IMR-90 (cell line): ENCODE results near the gene ZCWPW1. TPM values are rescaled to one million over a fixed set of nuclear protein-coding genes. Genes with fewer than 3 reads are reported as not detected.
"Not testable (repeated sequence)": the region's sequence is repeated elsewhere in the genome, so short reads cannot be mapped to it uniquely, and the experiment has no call there.

Source experiments
- ATAC-seq: fragments of 200-7000 bp; cut with Tn5 transposase; 2 replicates; pipeline ENCODE4 v1.9.1; 2020; ENCODE audit warnings: low read depth, mild to moderate bottlenecking, moderate library complexity
- BruUV-seq: library from RNA; stranded (reverse); fragments of 400-500 nt; replicated peaks from 2 replicates; lab custom pipeline; 2021; lab: Mats Ljungman, UMichigan
- CTCF ChIA-PET: fragments of 300-600 bp; formaldehyde crosslinking; extraction: SDS; loops from one replicate; lab custom pipeline; 2021; ENCODE audit warnings: antibody characterized with exemption; lab: Yijun Ruan, JAX
- POLR2A ChIA-PET: fragments of 300-600 bp; sonication (Branson Sonifier 250); formaldehyde crosslinking; loops from one replicate; lab custom pipeline; 2022; ENCODE audit warnings: antibody characterized with exemption; ENCODE audit not compliant: unreplicated experiment; lab: Charles Lee
- DNase-seq: peaks from one replicate; pipeline ENCODE4 v3.0.0; 2013
- H2AFZ ChIP-seq: replicated peaks from 2 replicates; pipeline ENCODE3; 2013; ENCODE audit warnings: low read length, mild to moderate bottlenecking; ENCODE audit not compliant: poor library complexity
- H2AK5ac ChIP-seq: 2 replicates; pipeline ENCODE4 v1.6.1; 2013; ENCODE audit warnings: low read depth, low read length, inconsistent platforms
- H2AK9ac ChIP-seq: replicated peaks from 2 replicates; pipeline ENCODE3; 2013; ENCODE audit warnings: mild to moderate bottlenecking, low read depth, low read length, moderate library complexity; ENCODE audit not compliant: poor library complexity
- H2BK120ac ChIP-seq: 2 replicates; pipeline ENCODE4 v1.6.1; 2013; ENCODE audit warnings: low read depth, low read length, inconsistent platforms
- H2BK15ac ChIP-seq: 3 replicates; pipeline ENCODE4 v1.6.1; 2013; ENCODE audit warnings: low read depth, low read length, inconsistent platforms
- H2BK20ac ChIP-seq: 2 replicates; pipeline ENCODE4 v1.6.1; 2013; ENCODE audit warnings: low read depth, mild to moderate bottlenecking, inconsistent platforms, low read length, moderate library complexity
- H2BK5ac ChIP-seq: 2 replicates; pipeline ENCODE4 v1.6.1; 2013; ENCODE audit warnings: mild to moderate bottlenecking, low read depth, low read length, inconsistent platforms; ENCODE audit not compliant: poor library complexity, severe bottlenecking
- H3K14ac ChIP-seq: replicated peaks from 2 replicates; pipeline ENCODE4 v1.6.1; 2013; ENCODE audit warnings: low read depth, low read length, inconsistent platforms
- H3K18ac ChIP-seq: 2 replicates; pipeline ENCODE4 v1.6.1; 2013; ENCODE audit warnings: low read depth, low read length, control low read depth
- H3K23ac ChIP-seq: 2 replicates; pipeline ENCODE4 v1.6.1; 2013; ENCODE audit warnings: low read depth, low read length, inconsistent platforms
- H3K27ac ChIP-seq: 2 replicates; pipeline ENCODE4 v1.5.1; 2013; ENCODE audit warnings: mild to moderate bottlenecking, control low read depth, low read length; ENCODE audit not compliant: insufficient read depth
- H3K27me3 ChIP-seq: 2 replicates; pipeline ENCODE4 v1.6.1; 2013; ENCODE audit warnings: low read length; ENCODE audit not compliant: control insufficient read depth, insufficient read depth
- H3K36me3 ChIP-seq: 2 replicates; pipeline ENCODE4 v1.6.1; 2013; ENCODE audit warnings: low read length, mixed read lengths; ENCODE audit not compliant: control insufficient read depth, insufficient read depth
- H3K4ac ChIP-seq: 2 replicates; pipeline ENCODE4 v1.6.1; 2013; ENCODE audit warnings: low read depth, low read length, inconsistent platforms
- H3K4me1 ChIP-seq: 2 replicates; pipeline ENCODE4 v1.6.1; 2013; ENCODE audit warnings: low read length, mixed read lengths; ENCODE audit not compliant: control insufficient read depth, insufficient read depth
- H3K4me2 ChIP-seq: 2 replicates; pipeline ENCODE4 v1.6.1; 2013; ENCODE audit warnings: low read depth, mild to moderate bottlenecking, control low read depth, low read length, moderate library complexity
- H3K4me3 ChIP-seq: 2 replicates; pipeline ENCODE4 v1.5.1; 2013; ENCODE audit warnings: low read depth, mild to moderate bottlenecking, control low read depth, low read length, moderate library complexity; ENCODE audit not compliant: insufficient read depth
- H3K56ac ChIP-seq: 2 replicates; pipeline ENCODE4 v1.6.1; 2013; ENCODE audit warnings: low read length, inconsistent platforms; ENCODE audit not compliant: insufficient read depth; ENCODE audit errors: extremely low read depth
- H3K79me1 ChIP-seq, 2 experiments: 2 replicates each; pipeline ENCODE4 v1.6.1; 2013; ENCODE audit warnings: low read length in 2 of 2, inconsistent platforms in 1 of 2, low read depth in 1 of 2
- H3K9ac ChIP-seq: 2 replicates; pipeline ENCODE4 v1.6.1; 2013; ENCODE audit warnings: low read depth, low read length, control low read depth
- H3K9me1 ChIP-seq: 2 replicates; pipeline ENCODE4 v1.6.1; 2013; ENCODE audit warnings: low read length, inconsistent platforms; ENCODE audit not compliant: insufficient read depth
- H3K9me3 ChIP-seq: 2 replicates; pipeline ENCODE4 v1.6.1; 2013; ENCODE audit warnings: low read length; ENCODE audit not compliant: control insufficient read depth, insufficient read depth
- H4K20me1 ChIP-seq: 2 replicates; pipeline ENCODE4 v1.6.1; 2013; ENCODE audit warnings: low read length, inconsistent platforms; ENCODE audit not compliant: insufficient read depth
- H4K5ac ChIP-seq: 2 replicates; pipeline ENCODE4 v1.6.1; 2013; ENCODE audit warnings: mild to moderate bottlenecking, low read depth, low read length, control low read depth
- H4K8ac ChIP-seq, 2 experiments: 2 replicates each; pipeline ENCODE4 v1.6.1; 2013; ENCODE audit warnings: low read depth in 2 of 2, low read length in 2 of 2, control low read depth in 1 of 2, inconsistent platforms in 1 of 2
- H4K91ac ChIP-seq: 2 replicates; pipeline ENCODE4 v1.6.1; 2013; ENCODE audit warnings: low read depth, low read length, inconsistent platforms; ENCODE audit not compliant: insufficient read depth
- WGBS, 2 experiments: methylation state at CpG; one replicate each; pipeline versions ENCODE4 v1.1.5 to v1.1.7; 2013; ENCODE audit warnings: missing lambda C conversion rate in 2 of 2; ENCODE audit not compliant: insufficient read length in 1 of 2; ENCODE audit errors: extremely low coverage in 2 of 2; 5-methylcytosine and 5-hydroxymethylcytosine counted together
- dilution Hi-C: fragments of 300-500 bp; cut with HindIII; formaldehyde crosslinking; loops from one replicate; pipeline ENCODE4 v1.14.3; 2018; ENCODE audit warnings: low sequenced_read_pairs; ENCODE audit not compliant: unreplicated experiment
- in situ Hi-C: fragments of 300-500 bp; cut with MboI; formaldehyde crosslinking; loops from 3 replicates; pipeline ENCODE4 v1.14.3; 2019; ENCODE audit warnings: low sequenced_read_pairs, inconsistent platforms, mixed read lengths
- intact Hi-C: fragments of 100-400 bp; cut with micrococcal nuclease; formaldehyde crosslinking; loops from 2 replicates; pipeline ENCODE4 v1.10.0; 2022
- polyA plus RNA-seq, 3 experiments: library from polyadenylated mRNA; depleted of rRNA; stranded (reverse); fragments of >200 nt; gene quantifications; 2 replicates each; pipeline ENCODE4 v1.2.3, GENCODE V29; 2012; ENCODE audit warnings: low replicate concordance in 1 of 3
- total RNA-seq: library from RNA; depleted of rRNA; stranded (reverse); fragments of >200 nt; gene quantifications from 2 replicates; pipeline ENCODE4 v1.2.3, GENCODE V29; 2012

The ZCWPW1 gene
- total and polyA plus RNA-seq, 2 of the 4 experiments (the other 2 are of a cell fraction) = 0.72 to 1.3 TPM

- H3K27ac ChIP-seq, H3K14ac ChIP-seq, H2BK20ac ChIP-seq, H3K4me2 ChIP-seq, H3K4me3 ChIP-seq, intact Hi-C loops, H4K20me1 ChIP-seq, H2BK120ac ChIP-seq, BruUV-seq, H3K4ac ChIP-seq, in situ Hi-C loops, ATAC-seq, H3K56ac ChIP-seq, H4K91ac ChIP-seq, H4K8ac ChIP-seq, CTCF ChIA-PET, POLR2A ChIA-PET, DNase-seq, H3K27me3 ChIP-seq, H2AK5ac ChIP-seq, H2AK9ac ChIP-seq, H3K4me1 ChIP-seq, H2BK5ac ChIP-seq, H2AFZ ChIP-seq, H4K5ac ChIP-seq, H3K23ac ChIP-seq, H2BK15ac ChIP-seq, dilution Hi-C loops, H3K9me3 ChIP-seq, H3K9me1 ChIP-seq, H3K18ac ChIP-seq, H3K9ac ChIP-seq: not testable (repeated sequence)
- 91% methylated on average over 5 of the region's 18 CpGs; no CpG with 5 or more reads in 1 of the 2 experiments for WGBS, 2 experiments
- Histone ChIP-seq H3K79me1 (peaks cover 9 to 20% of the 10 kb centered on the region in 2 experiments; a peak in 2 of 4 replicates), H3K36me3 (peaks cover 73% of the 10 kb centered on the region)
These were observed 76.2 kb downstream of the ZCWPW1 start for GRCh38 chr7:100352230-100352781.
